Measurements from ENCODE around the gene IQGAP3.

DNA sequence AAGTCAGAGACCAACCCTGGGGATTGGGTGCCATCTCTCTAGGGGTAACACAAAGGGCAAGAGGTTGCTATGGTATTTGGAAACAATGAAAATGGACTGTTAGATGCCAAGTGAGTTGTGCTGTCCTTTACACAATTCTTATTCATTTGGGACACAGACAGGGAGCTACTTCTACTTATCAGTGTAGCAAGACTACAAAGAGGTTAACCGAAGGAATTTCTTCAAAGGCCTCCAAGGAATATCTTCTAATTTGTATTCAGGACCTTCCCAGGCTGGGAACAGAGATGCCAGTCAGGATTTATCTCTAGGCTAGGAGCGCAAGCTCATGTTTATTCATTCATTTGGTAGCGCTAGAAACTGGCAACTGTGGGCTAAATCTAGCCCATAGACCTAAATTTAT lies 21.8 kb upstream of the IQGAP3 start:
- TF ChIP-seq, protein P1, sequence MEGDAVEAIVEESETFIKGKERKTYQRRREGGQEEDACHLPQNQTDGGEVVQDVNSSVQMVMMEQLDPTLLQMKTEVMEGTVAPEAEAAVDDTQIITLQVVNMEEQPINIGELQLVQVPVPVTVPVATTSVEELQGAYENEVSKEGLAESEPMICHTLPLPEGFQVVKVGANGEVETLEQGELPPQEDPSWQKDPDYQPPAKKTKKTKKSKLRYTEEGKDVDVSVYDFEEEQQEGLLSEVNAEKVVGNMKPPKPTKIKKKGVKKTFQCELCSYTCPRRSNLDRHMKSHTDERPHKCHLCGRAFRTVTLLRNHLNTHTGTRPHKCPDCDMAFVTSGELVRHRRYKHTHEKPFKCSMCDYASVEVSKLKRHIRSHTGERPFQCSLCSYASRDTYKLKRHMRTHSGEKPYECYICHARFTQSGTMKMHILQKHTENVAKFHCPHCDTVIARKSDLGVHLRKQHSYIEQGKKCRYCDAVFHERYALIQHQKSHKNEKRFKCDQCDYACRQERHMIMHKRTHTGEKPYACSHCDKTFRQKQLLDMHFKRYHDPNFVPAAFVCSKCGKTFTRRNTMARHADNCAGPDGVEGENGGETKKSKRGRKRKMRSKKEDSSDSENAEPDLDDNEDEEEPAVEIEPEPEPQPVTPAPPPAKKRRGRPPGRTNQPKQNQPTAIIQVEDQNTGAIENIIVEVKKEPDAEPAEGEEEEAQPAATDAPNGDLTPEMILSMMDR (IDR thresholded peaks at IDR 0.05): no peak
- TF ChIP-seq POLR2A (IDR thresholded peaks at IDR 0.05): no peak
